ENCODE data around the gene BTD.

- TF ChIP-seq POLR2A (IDR thresholded peaks at IDR 0.05; ENCODE audit: low read depth, low read length) (no peak), POLR2AphosphoS5 (IDR thresholded peaks at IDR 0.05; ENCODE audit: low read depth, low read length) (no peak)
These were observed 32.4 kb downstream of the BTD start for GRCh38 chr3:15633766-15634598.

Data from GM12892 (cell line).